ENCODE measurements around the gene GPR84. TPM values are rescaled to one million over a fixed set of nuclear protein-coding genes. Genes with fewer than 3 reads are reported as not detected.
"Not testable (repeated sequence)": the region's sequence is repeated elsewhere in the genome, so short reads cannot be mapped to it uniquely, and the experiment has no call there.

The GPR84 gene
- polyA plus RNA-seq, 1 experiment: not detected

GRCh38 chr12:54328595-54329337 is 35.5 kb downstream of the GPR84 start:
- Histone ChIP-seq H3K27me3 (ENCODE audit: control insufficient read depth, insufficient read depth, low read length) (no peaks in the 10 kb centered on the region), H3K9me3 (ENCODE audit: control insufficient read depth, insufficient read depth, low read length) (no peaks in the 10 kb centered on the region; the same call in 1 of the 2 replicates), H3K4me3 (ENCODE audit: low read depth, low read length) (no peak overlapping the region), H3K27ac (ENCODE audit: low read depth, low read length) (no peak overlapping the region)
- no peak for TF ChIP-seq CTCF (IDR thresholded peaks at IDR 0.05; ENCODE audit: low read depth, low read length)
- no peak for DNase-seq (ENCODE audit: low read depth, low spot score)
- CTCF ChIA-PET: interaction anchor here (0.7 to 1.4 kb wide), 3 partner anchors 40 to 77 kb away, joined by 3 to 6 read pairs (median 4); no protein-coding TSS in a partner anchor
- POLR2A ChIA-PET: interaction anchor here (1.0 to 1.6 kb wide), 2 partner anchors 8 to 49 kb away, joined by 3 to 5 read pairs; partner anchors contain the start of genes CBX5 and HNRNPA1

GRCh38 chr12:54325442-54326109 is 38.7 kb downstream of the GPR84 start:
- ChIA-PET CTCF (interaction anchor here (0.6 to 5.8 kb wide), 67 partner anchors 10 to 1786 kb away, joined by 3 to 122 read pairs (median 5); partner anchors contain the start of genes CBX5, HNRNPA1 and NFE2), POLR2A (interaction anchor here (0.6 to 1.3 kb wide), 10 partner anchors 9 to 66 kb away, joined by 3 to 17 read pairs (median 4); partner anchors contain the start of genes CBX5 and HNRNPA1)
- not testable (repeated sequence) for H3K9me3 ChIP-seq (ENCODE audit: control insufficient read depth, insufficient read depth, low read length); DNase-seq (ENCODE audit: low read depth, low spot score); H3K27me3 ChIP-seq (ENCODE audit: control insufficient read depth, insufficient read depth, low read length)
- Histone ChIP-seq H3K4me3 (ENCODE audit: low read depth, low read length) (peak overlapping the region; percentile 75), H3K27ac (ENCODE audit: low read depth, low read length) (peak overlapping the region; percentile 88)

GRCh38 chr12:54324617-54325441 is 39.5 kb downstream of the GPR84 start, which contains the start of gene COPZ1:
COPZ1 (plus strand) TSS chr12:54325131; CDS start chr12:54325164, 33 bp downstream.
- ChIA-PET POLR2A (interaction anchor here (0.6 to 1.3 kb wide), 10 partner anchors 10 to 103 kb away, joined by 3 to 17 read pairs (median 4); partner anchors contain the start of genes CBX5 and HNRNPA1), CTCF (interaction anchor here (0.6 to 5.8 kb wide), 72 partner anchors 10 to 1787 kb away, joined by 3 to 122 read pairs (median 5); partner anchors contain the start of genes CBX5, HNRNPA1 and NFE2)
- no peaks in the 10 kb centered on the region for H3K27me3 ChIP-seq (ENCODE audit: control insufficient read depth, insufficient read depth, low read length)
- no peaks in the 10 kb centered on the region; the same call in 1 of the 2 replicates for H3K9me3 ChIP-seq (ENCODE audit: control insufficient read depth, insufficient read depth, low read length)
- peak within 1 kb of the TSS; percentile 88 for H3K27ac ChIP-seq (ENCODE audit: low read depth, low read length)
- peak; percentile 83 for TF ChIP-seq CTCF (IDR thresholded peaks at IDR 0.05; ENCODE audit: low read depth, low read length)
- peak within 1 kb of the TSS; percentile 75 for H3K4me3 ChIP-seq (ENCODE audit: low read depth, low read length)
- DNase-seq (ENCODE audit: low read depth, low spot score): peak; percentile 99

- no peak for TF ChIP-seq CTCF (IDR thresholded peaks at IDR 0.05; ENCODE audit: low read depth, low read length)
- POLR2A ChIA-PET: interaction anchor here (0.7 kb wide), 1 partner anchor 45 kb away, joined by 3 read pairs; no protein-coding TSS in a partner anchor
- CTCF ChIA-PET: interaction anchor here (1.0 to 1.6 kb wide), 3 partner anchors 14 to 70 kb away, joined by 3 to 5 read pairs (median 3); no protein-coding TSS in a partner anchor
These were observed 42.9 kb downstream of the GPR84 start for GRCh38 chr12:54321363-54321762.

More at GRCh38 chr12:54321363-54321762, 42.9 kb downstream of the GPR84 start:
- Histone ChIP-seq H3K9me3 (ENCODE audit: control insufficient read depth, insufficient read depth, low read length) (no peaks in the 10 kb centered on the region; the same call in 1 of the 2 replicates), H3K4me3 (ENCODE audit: low read depth, low read length) (no peak overlapping the region), H3K27me3 (ENCODE audit: control insufficient read depth, insufficient read depth, low read length) (no peaks in the 10 kb centered on the region), H3K27ac (ENCODE audit: low read depth, low read length) (no peak overlapping the region)
- DNase-seq (ENCODE audit: low read depth, low spot score): no peak

Small RNA genes lying within 50 kb of the gene (small RNA-seq; reads per million reads assigned to genes)
- 11,769 reads per million, percentile 99 among the genes with 10 or more reads in this experiment for gene MIR148B (ENCODE audit: insufficient read length, low read depth)
- gene RN7SL744P (ENCODE audit: insufficient read length, low read depth): not detected
- gene RNU6-950P (ENCODE audit: insufficient read length, low read depth): not detected

Other genes with a start within 250 kb of the GPR84 start
- gene SMUG1, start 175.5 kb downstream of the GPR84 start, polyA plus RNA-seq (2011; rRNA removed): 26.9 and 31.5 TPM in 2 replicates
- gene CBX5, start 84.4 kb downstream of the GPR84 start, polyA plus RNA-seq (2011; rRNA removed): 49.0 and 62.3 TPM in 2 replicates
- 741 and 845 TPM in 2 replicates for gene HNRNPA1, start 83.8 kb downstream of the GPR84 start, polyA plus RNA-seq (2011; rRNA removed)
- gene NFE2, start 63.5 kb downstream of the GPR84 start, polyA plus RNA-seq (2011; rRNA removed): 0.25 and 0.37 TPM in 2 replicates
- 355 and 404 TPM in 2 replicates for gene COPZ1, start 39.4 kb downstream of the GPR84 start, polyA plus RNA-seq (2011; rRNA removed)
- 1.5 and 2.8 TPM in 2 replicates for gene ZNF385A, start 20.2 kb upstream of the GPR84 start, polyA plus RNA-seq (2011; rRNA removed)
- gene ITGA5, start 54.8 kb upstream of the GPR84 start, polyA plus RNA-seq (2011; rRNA removed): 160 and 185 TPM in 2 replicates
- gene GTSF1, start 109.1 kb upstream of the GPR84 start, polyA plus RNA-seq (2011; rRNA removed): not detected in 2 replicates
- not detected in 2 replicates for gene NCKAP1L, start 133.3 kb upstream of the GPR84 start, polyA plus RNA-seq (2011; rRNA removed)
- gene PDE1B, start 185.1 kb upstream of the GPR84 start, polyA plus RNA-seq (2011; rRNA removed): not detected in 2 replicates
- gene PPP1R1A, start 224.2 kb upstream of the GPR84 start, polyA plus RNA-seq (2011; rRNA removed): not detected in 2 replicates

Data from AG04450 (cell line).